Spleen (tissue), 11 donors: ENCODE data around the gene TET3. TPM values are rescaled to one million over a fixed set of nuclear protein-coding genes. Genes with fewer than 3 reads are reported as not detected.

Experiments used
- DNase-seq: peaks from one replicate; pipeline ENCODE4 v3.0.0-alpha.2; 2020
- H3K27ac ChIP-seq, 8 donors: fragments of 200-600 bp; sonication (generic) in 7 of 8; 1 replicate in 4 of 8; 2 replicates in 4 of 8; pipeline versions ENCODE4 v1.5.0 to v1.8.0; 2016 to 2021; ENCODE audit warnings: inconsistent platforms in 4 of 8, mild to moderate bottlenecking in 4 of 8, moderate library complexity in 1 of 8
- H3K27me3 ChIP-seq, 7 donors: fragments of 200-600 bp; sonication (generic) in 6 of 7; replicated peaks in 1 of 7; 1 replicate in 4 of 7; 2 replicates in 3 of 7; pipeline versions ENCODE4 v1.5.0 to v1.8.0; 2016 to 2021; ENCODE audit warnings: inconsistent platforms in 3 of 7, mild to moderate bottlenecking in 1 of 7
- H3K36me3 ChIP-seq, 6 donors: fragments of 200-600 bp; sonication (generic) in 5 of 6; 1 replicate in 4 of 6; 2 replicates in 2 of 6; pipeline versions ENCODE4 v1.5.0 to v1.8.0; 2016 to 2021; ENCODE audit warnings: inconsistent platforms in 2 of 6
- H3K4me1 ChIP-seq, 6 donors: fragments of 200-600 bp; sonication (generic) in 5 of 6; 1 replicate in 3 of 6; 2 replicates in 3 of 6; pipeline versions ENCODE4 v1.5.0 to v1.8.0; 2016 to 2021; ENCODE audit warnings: inconsistent platforms in 3 of 6
- H3K4me3 ChIP-seq, 8 donors: fragments of 200-600 bp; sonication (generic) in 7 of 8; 1 replicate in 4 of 8; 2 replicates in 4 of 8; pipeline versions ENCODE4 v1.5.0 to v1.8.0; 2016 to 2021; ENCODE audit warnings: inconsistent platforms in 4 of 8, mild to moderate bottlenecking in 4 of 8, moderate library complexity in 2 of 8
- H3K9me3 ChIP-seq, 8 donors: fragments of 200-600 bp; sonication (generic) in 7 of 8; 1 replicate in 4 of 8; 2 replicates in 4 of 8; pipeline versions ENCODE4 v1.5.0 to v1.8.0; 2016 to 2021; ENCODE audit warnings: inconsistent platforms in 4 of 8
- CTCF ChIP-seq, 11 experiments: fragments of 200-600 bp in 7 of 11; fragments of 450-650 bp in 4 of 11; sonication (generic) in 4 of 11; IDR thresholded peaks in 8 of 11; conservative IDR thresholded peaks in 3 of 11; 1 replicate in 7 of 11; 2 replicates in 4 of 11; pipeline versions ENCODE4 v1.4.0 to v1.8.0; 2016 to 2021; ENCODE audit warnings: antibody characterized with exemption in 11 of 11, inconsistent platforms in 4 of 11, mild to moderate bottlenecking in 1 of 11
- POLR2A ChIP-seq, 3 donors: fragments of 450-650 bp; IDR thresholded peaks; one replicate each; pipeline ENCODE4 v1.5.1; 2017; ENCODE audit warnings: antibody characterized with exemption in 3 of 3, mild to moderate bottlenecking in 1 of 3
- POLR2AphosphoS5 ChIP-seq, 3 donors: sonication (generic); formaldehyde crosslinking; IDR thresholded peaks; one replicate each; pipeline ENCODE4 v1.5.1; 2017; ENCODE audit warnings: antibody characterized with exemption in 3 of 3
- WGBS, 5 donors: extraction: QIAGEN DNeasy Blood & Tissue Kit in 3 of 5; methylation state at CpG; one replicate each; pipeline versions ENCODE4 v1.1.5 to v1.1.7; 2013 to 2018; 5-methylcytosine and 5-hydroxymethylcytosine counted together
- intact Hi-C: fragments of 100-400 bp; cut with DNase I; formaldehyde crosslinking; loops from one replicate; pipeline ENCODE4 v1.15.0; 2023; ENCODE audit warnings: low total_unique reads
- polyA plus RNA-seq, 3 donors: library from polyadenylated mRNA; stranded (reverse); fragments of 200-250 nt; gene quantifications; one replicate each; pipeline ENCODE4 v1.2.1, GENCODE V29; 2013
- total RNA-seq, 7 donors: library from RNA; depleted of rRNA in 3 of 7; stranded (reverse); fragments of >200 nt in 3 of 7; fragmentation: NEBNext Ultra II Directional in 4 of 7; extraction: Animal tissue kit (Norgen Biotek cat#: 25700) in 4 of 7; gene quantifications; one replicate each; pipeline versions ENCODE4 v1.1.0 to v1.2.1, GENCODE V29; 2016 to 2021
- donor health status: healthy with polysubstance abuse.
- donor health status: DM: no; HTN: no; CAD: no; lungs with moderate emphysema.
- donor health status: DM: no; HTN: no; CAD: no.
- donor health status: Bipolar disorder and iron deficiency.
- donor health status: healthy.
- donor health status: DM: no; HTN: no; CAD: no.
- donor health status: DM: yes; HTN: yes; CAD: no.

The TET3 gene
- total and polyA plus RNA-seq, 10 donors: 1.6 to 27.6 (median 19.9) TPM

- H3K36me3 ChIP-seq: peaks cover 0 to 50% (median 0%) of the 10 kb centered on the region in 6 donors
- TF ChIP-seq POLR2A (IDR thresholded peaks at IDR 0.05): no peak
- no peak for TF ChIP-seq CTCF (IDR thresholded peaks at IDR 0.05 in 8 of 11, conservative IDR thresholded peaks at IDR 0.05 in 3 of 11)
- TF ChIP-seq POLR2AphosphoS5 (IDR thresholded peaks at IDR 0.05): no peak
- 11 to 30% (median 13%) methylated on average over 10 to 24 of the region's 24 CpGs for whole genome bisulfite sequencing, 5 donors
- H3K4me3 ChIP-seq: peak overlapping the region; percentile 45 to 79 (median 54)
- H3K4me1 ChIP-seq: peaks cover 11 to 89% (median 50%) of the 10 kb centered on the region in 6 donors
- no peaks in the 10 kb centered on the region for H3K9me3 ChIP-seq
- intact Hi-C loops: no loop called here
- peak; percentile 72 for DNase-seq
- no peaks in the 10 kb centered on the region for H3K27me3 ChIP-seq
- H3K27ac ChIP-seq: peak overlapping the region in 4 of 8 donors; percentile 8 to 61 (median 46)
Observed at GRCh38 chr2:74001781-74002504, 17.2 kb downstream of the TET3 start.

GRCh38 chr2:74002505-74003421 lies 18.1 kb downstream of the TET3 start:
- DNase-seq: peak; percentile 95
- no peaks in the 10 kb centered on the region for H3K9me3 ChIP-seq
- peak overlapping the region in 3 of 8 donors; percentile 46 to 61 (median 47) for H3K27ac ChIP-seq
- intact Hi-C loops: no loop called here
- WGBS, 5 donors: 7 to 15% (median 9%) methylated on average over 30 to 68 of the region's 68 CpGs
- H3K27me3 ChIP-seq: no peaks in the 10 kb centered on the region
- peak overlapping the region; percentile 45 to 79 (median 54) for H3K4me3 ChIP-seq
- peaks cover 0 to 51% (median 0%) of the 10 kb centered on the region in 6 donors for H3K36me3 ChIP-seq
- TF ChIP-seq POLR2AphosphoS5 (IDR thresholded peaks at IDR 0.05) (peak; percentile 53 to 79 (median 77)), CTCF (IDR thresholded peaks at IDR 0.05 in 8 of 11, conservative IDR thresholded peaks at IDR 0.05 in 3 of 11) (peak in 7 of 11 experiments; percentile 7 to 32 (median 23)), POLR2A (IDR thresholded peaks at IDR 0.05) (no peak)
- peaks cover 14 to 89% (median 55%) of the 10 kb centered on the region in 6 donors for H3K4me1 ChIP-seq

DNA sequence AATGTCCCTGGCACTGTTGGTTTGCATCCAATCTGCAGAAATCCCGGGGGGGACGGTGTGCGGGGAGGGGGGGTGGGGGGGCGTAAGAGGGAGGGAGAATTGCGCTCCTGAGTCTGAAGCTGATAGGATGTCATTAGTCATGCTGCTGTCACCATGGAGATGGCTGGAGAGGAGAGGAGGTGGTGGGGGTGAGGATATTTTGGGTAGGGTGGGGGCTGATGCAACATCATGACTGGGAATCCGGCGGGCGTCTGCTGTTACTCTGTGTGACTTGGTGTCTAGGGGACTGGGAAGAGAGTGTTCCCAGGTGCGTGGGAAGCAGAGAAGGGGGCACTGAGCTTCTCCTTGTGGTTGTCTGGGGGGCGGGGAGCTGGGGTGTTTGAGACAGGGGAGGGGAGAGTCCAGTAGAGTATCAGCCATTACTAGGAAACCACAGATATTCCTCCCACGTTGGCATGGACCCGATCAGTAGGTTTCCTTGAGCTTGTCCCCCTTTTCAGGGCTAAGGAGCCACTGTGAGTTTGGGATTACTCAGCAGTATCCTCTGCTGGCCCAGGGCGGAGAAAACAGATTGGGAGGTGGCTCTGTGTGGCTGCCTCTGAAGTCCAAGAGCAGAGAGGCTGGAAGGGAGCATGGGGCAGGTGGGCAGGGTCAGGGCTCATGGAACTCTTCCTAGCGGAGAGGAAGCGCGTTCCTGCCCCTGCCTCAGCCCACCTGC lies 18.9 kb downstream of the TET3 start:
- DNase-seq: peak; percentile 66
- H3K36me3 ChIP-seq: peaks cover 0 to 50% (median 0%) of the 10 kb centered on the region in 6 donors
- H3K9me3 ChIP-seq: no peaks in the 10 kb centered on the region
- TF ChIP-seq POLR2A (IDR thresholded peaks at IDR 0.05) (no peak), POLR2AphosphoS5 (IDR thresholded peaks at IDR 0.05) (no peak), CTCF (IDR thresholded peaks at IDR 0.05 in 8 of 11, conservative IDR thresholded peaks at IDR 0.05 in 3 of 11) (no peak)
- H3K27me3 ChIP-seq: no peaks in the 10 kb centered on the region
- peak overlapping the region in 3 of 8 donors; percentile 51 to 79 (median 58) for H3K4me3 ChIP-seq
- H3K27ac ChIP-seq: no peak overlapping the region
- 59 to 74% (median 68%) methylated on average over 16 of the region's 16 CpGs for WGBS, 5 donors
- peaks cover 14 to 89% (median 54%) of the 10 kb centered on the region in 6 donors for H3K4me1 ChIP-seq
- intact Hi-C loops: no loop called here
